ENCODE results near the gene MSI2. TPM values are rescaled to one million over a fixed set of nuclear protein-coding genes. Genes with fewer than 3 reads are reported as not detected.

Gene MSI2
- polyA plus RNA-seq, 3 donors, result 7.4 to 10.7 (median 7.5) TPM

GRCh38 chr17:57447357-57447989 lies 191.2 kb downstream of the MSI2 start:
- 87 to 90% (median 90%) methylated on average over 10 of the region's 10 CpGs for WGBS, 3 donors
- H3K27ac ChIP-seq (ENCODE audit: low read depth, low read length), result no peak overlapping the region

GRCh38 chr17:57447990-57448758 lies 191.9 kb downstream of the MSI2 start:
- no peak overlapping the region for H3K27ac ChIP-seq (ENCODE audit: low read depth, low read length)

GRCh38 chr17:57448759-57449283 lies 192.5 kb downstream of the MSI2 start:
- no peak overlapping the region for H3K27ac ChIP-seq (ENCODE audit: low read depth, low read length)
- 93 to 96% (median 95%) methylated on average over 7 of the region's 7 CpGs for WGBS, 3 donors

More at GRCh38 chr17:57447990-57448758, 191.9 kb downstream of the MSI2 start:
- WGBS, 3 donors, result 59 to 72% (median 62%) methylated on average over 10 of the region's 10 CpGs

GRCh38 chr17:57451191-57451590 lies 194.9 kb downstream of the MSI2 start:
- WGBS, 3 donors, result 89 to 93% (median 91%) methylated on average over 8 of the region's 8 CpGs
- no peak overlapping the region for H3K27ac ChIP-seq (ENCODE audit: low read depth, low read length)

- H3K27ac ChIP-seq (ENCODE audit: low read depth, low read length), result no peak overlapping the region
- whole genome bisulfite sequencing, 3 donors, result 56 to 86% (median 63%) methylated on average over 7 of the region's 7 CpGs
Observed at GRCh38 chr17:57451643-57452042, 195.3 kb downstream of the MSI2 start.

GRCh38 chr17:57453841-57454425 lies 197.6 kb downstream of the MSI2 start:
- 78 to 89% (median 82%) methylated on average over 7 of the region's 7 CpGs for WGBS, 3 donors
- H3K27ac ChIP-seq (ENCODE audit: low read depth, low read length), result no peak overlapping the region

GRCh38 chr17:57454729-57455062 lies 198.4 kb downstream of the MSI2 start:
- WGBS, 3 donors, result 80 to 94% (median 86%) methylated on average over 5 of the region's 5 CpGs

GRCh38 chr17:57455063-57455914 lies 199.0 kb downstream of the MSI2 start:
- no peak overlapping the region for H3K27ac ChIP-seq (ENCODE audit: low read depth, low read length)
- 48 to 79% (median 54%) methylated on average over 25 of the region's 25 CpGs for WGBS, 3 donors

More at GRCh38 chr17:57454729-57455062, 198.4 kb downstream of the MSI2 start:
- H3K27ac ChIP-seq (ENCODE audit: low read depth, low read length), result no peak overlapping the region

GRCh38 chr17:57456622-57457021 lies 200.3 kb downstream of the MSI2 start:
- H3K27ac ChIP-seq (ENCODE audit: low read depth, low read length), result no peak overlapping the region
- WGBS, 3 donors, result 69 to 90% (median 74%) methylated on average over 3 of the region's 3 CpGs

- 90 to 95% (median 95%) methylated on average over 2 of the region's 2 CpGs for WGBS, 3 donors
- H3K27ac ChIP-seq (ENCODE audit: low read depth, low read length), result no peak overlapping the region
Observed at GRCh38 chr17:57457188-57457587, 200.9 kb downstream of the MSI2 start.

GRCh38 chr17:57458718-57459285 lies 202.5 kb downstream of the MSI2 start:
- WGBS, 3 donors, result 89 to 97% (median 97%) methylated on average over 9 of the region's 9 CpGs
- H3K27ac ChIP-seq (ENCODE audit: low read depth, low read length), result no peak overlapping the region

GRCh38 chr17:57459286-57459915 lies 203.1 kb downstream of the MSI2 start:
- WGBS, 3 donors, result 71 to 82% (median 73%) methylated on average over 12 of the region's 12 CpGs

GRCh38 chr17:57461082-57461481 lies 204.8 kb downstream of the MSI2 start:
- WGBS, 3 donors, result 84 to 86% (median 84%) methylated on average over 6 of the region's 6 CpGs
- no peak overlapping the region for H3K27ac ChIP-seq (ENCODE audit: low read depth, low read length)

More at GRCh38 chr17:57459286-57459915, 203.1 kb downstream of the MSI2 start:
- H3K27ac ChIP-seq (ENCODE audit: low read depth, low read length), result no peak overlapping the region

- 81 to 98% (median 90%) methylated on average over 4 of the region's 4 CpGs for WGBS, 3 donors
- no peak overlapping the region for H3K27ac ChIP-seq (ENCODE audit: low read depth, low read length)
Observed at GRCh38 chr17:57462007-57462579, 205.8 kb downstream of the MSI2 start.

- 74 to 84% (median 83%) methylated on average over 9 of the region's 9 CpGs for WGBS, 3 donors
- H3K27ac ChIP-seq (ENCODE audit: low read depth, low read length), result no peak overlapping the region
Observed at GRCh38 chr17:57463103-57463885, 207.0 kb downstream of the MSI2 start.

GRCh38 chr17:57464191-57464864 lies 208.0 kb downstream of the MSI2 start:
- WGBS, 3 donors, result 80 to 91% (median 84%) methylated on average over 11 of the region's 11 CpGs
- H3K27ac ChIP-seq (ENCODE audit: low read depth, low read length), result no peak overlapping the region
